ENCODE results near the gene SCRN1. TPM values are rescaled to one million over a fixed set of nuclear protein-coding genes. Genes with fewer than 3 reads are reported as not detected.

SCRN1 gene
- total and polyA plus RNA-seq, 2 of the 4 experiments (the other 2 are of a cell fraction): 57.1 to 124 TPM

DNA sequence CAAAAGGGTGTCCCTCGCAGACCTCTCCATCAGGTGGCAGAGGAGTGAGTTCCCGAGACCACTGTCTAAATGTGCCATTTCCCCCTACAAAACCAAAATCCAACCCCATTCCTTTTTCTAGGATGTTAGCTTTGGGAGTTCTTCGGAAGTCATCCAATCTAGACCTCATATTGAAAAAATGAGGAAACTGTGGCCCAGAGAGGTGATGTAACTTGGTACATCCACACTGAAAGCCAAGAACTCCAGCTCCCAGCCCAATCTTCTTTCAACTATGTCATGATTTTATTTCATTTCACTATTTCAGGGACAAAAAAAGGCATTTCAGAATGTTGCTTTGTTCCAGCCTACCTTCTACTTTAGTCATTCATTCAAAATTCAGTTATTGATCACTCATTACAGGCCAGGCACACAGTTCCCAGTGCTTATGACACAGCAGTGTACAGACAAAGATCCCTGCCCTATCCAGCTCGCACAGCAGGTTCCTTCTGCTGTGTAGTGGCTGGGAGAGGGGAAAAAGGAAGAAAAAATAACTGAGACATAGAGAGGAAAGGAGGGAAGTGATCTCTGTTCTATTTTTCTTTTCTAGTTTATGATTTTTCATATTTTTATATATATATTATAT, 35.8 kb downstream of the SCRN1 start:
- no peak overlapping the region for H3K56ac ChIP-seq (ENCODE audit: extremely low read depth, insufficient read depth, low read length)
- H3K27me3 ChIP-seq (ENCODE audit: control insufficient read depth, insufficient read depth, low read length): no peaks in the 10 kb centered on the region
- H2AFZ ChIP-seq (replicated peaks; ENCODE audit: low read length, poor library complexity): no peak overlapping the region
- intact Hi-C loops (cut with micrococcal nuclease) (no loop called here), in situ Hi-C loops (cut with MboI; ENCODE audit: low sequenced_read_pairs) (no loop called here), dilution Hi-C loops (cut with HindIII; ENCODE audit: low sequenced_read_pairs, unreplicated experiment) (no loop called here)
- H3K36me3 ChIP-seq (ENCODE audit: control insufficient read depth, insufficient read depth, low read length): peaks cover 41% of the 10 kb centered on the region
- no peaks in the 10 kb centered on the region for H3K9me3 ChIP-seq (ENCODE audit: control insufficient read depth, insufficient read depth, low read length)
- no peak overlapping the region for H4K8ac ChIP-seq (ENCODE audit: low read depth in 2 of 2, low read length in 2 of 2)
- H3K14ac ChIP-seq (replicated peaks; ENCODE audit: low read depth, low read length): no peak overlapping the region
- H2BK120ac ChIP-seq (ENCODE audit: low read depth, low read length): no peak overlapping the region
- H3K4me3 ChIP-seq (ENCODE audit: insufficient read depth, low read depth, low read length): no peak overlapping the region
- BruUV-seq (replicated peaks): no TSS peak
- H3K9ac ChIP-seq (ENCODE audit: low read depth, low read length): no peak overlapping the region
- H4K20me1 ChIP-seq (ENCODE audit: insufficient read depth, low read length): peaks cover 31% of the 10 kb centered on the region; the same call in 1 of the 2 replicates
- ChIA-PET CTCF (interaction anchor here (0.9 to 1.3 kb wide), 3 partner anchors 15 to 33 kb away, joined by 3 to 4 read pairs (median 3); no protein-coding TSS in a partner anchor), POLR2A (ENCODE audit: unreplicated experiment) (no interaction called here)
- no peak overlapping the region for H4K91ac ChIP-seq (ENCODE audit: insufficient read depth, low read depth, low read length)
- no peak for DNase-seq
- no peaks in the 10 kb centered on the region for H3K4me1 ChIP-seq (ENCODE audit: control insufficient read depth, insufficient read depth, low read length)
- peaks cover 14% of the 10 kb centered on the region; the same call in 1 of the 2 replicates for H3K9me1 ChIP-seq (ENCODE audit: insufficient read depth, low read length)
- no peak overlapping the region for H2BK5ac ChIP-seq (ENCODE audit: low read depth, low read length, poor library complexity, severe bottlenecking)
- no peak overlapping the region for H2AK9ac ChIP-seq (replicated peaks; ENCODE audit: low read depth, low read length, poor library complexity)
- no peak overlapping the region for H4K5ac ChIP-seq (ENCODE audit: low read depth, low read length)
- no peak overlapping the region for H2BK20ac ChIP-seq (ENCODE audit: low read depth, low read length)
- peaks cover 21 to 61% of the 10 kb centered on the region in 2 experiments for H3K79me1 ChIP-seq (ENCODE audit: low read depth in 1 of 2, low read length in 2 of 2)
- TF ChIP-seq POLR2A (IDR thresholded peaks at IDR 0.05; ENCODE audit: low read depth, low read length): no peak
- TF ChIP-seq RFX5 (IDR thresholded peaks at IDR 0.05; ENCODE audit: low read depth, low read length): no peak
- no peak for TF ChIP-seq NFE2L2 (IDR thresholded peaks at IDR 0.05; ENCODE audit: low read depth, low read length)
- no peak for TF ChIP-seq FOS (IDR thresholded peaks at IDR 0.05; ENCODE audit: low read depth, low read length)
- no peak for TF ChIP-seq MAZ (IDR thresholded peaks at IDR 0.05; ENCODE audit: borderline replicate concordance, low read depth, low read length)
- no peak for TF ChIP-seq MXI1 (IDR thresholded peaks at IDR 0.05; ENCODE audit: borderline replicate concordance, low read depth, low read length)
- TF ChIP-seq BHLHE40 (IDR thresholded peaks at IDR 0.05; ENCODE audit: low read depth, low read length): no peak
- no peak for TF ChIP-seq RAD21 (IDR thresholded peaks at IDR 0.05; ENCODE audit: low read length)
- no peak for TF ChIP-seq CEBPB (IDR thresholded peaks at IDR 0.05; ENCODE audit: low read depth, low read length)
- TF ChIP-seq MAFK (IDR thresholded peaks at IDR 0.05; ENCODE audit: low read depth, low read length): no peak
- TF ChIP-seq, protein P1, sequence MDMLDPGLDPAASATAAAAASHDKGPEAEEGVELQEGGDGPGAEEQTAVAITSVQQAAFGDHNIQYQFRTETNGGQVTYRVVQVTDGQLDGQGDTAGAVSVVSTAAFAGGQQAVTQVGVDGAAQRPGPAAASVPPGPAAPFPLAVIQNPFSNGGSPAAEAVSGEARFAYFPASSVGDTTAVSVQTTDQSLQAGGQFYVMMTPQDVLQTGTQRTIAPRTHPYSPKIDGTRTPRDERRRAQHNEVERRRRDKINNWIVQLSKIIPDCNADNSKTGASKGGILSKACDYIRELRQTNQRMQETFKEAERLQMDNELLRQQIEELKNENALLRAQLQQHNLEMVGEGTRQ (IDR thresholded peaks at IDR 0.05; ENCODE audit: low read depth, low read length): no peak
- no peak for TF ChIP-seq SMC3 (IDR thresholded peaks at IDR 0.05; ENCODE audit: low read depth, low read length)
- TF ChIP-seq, protein P2, sequence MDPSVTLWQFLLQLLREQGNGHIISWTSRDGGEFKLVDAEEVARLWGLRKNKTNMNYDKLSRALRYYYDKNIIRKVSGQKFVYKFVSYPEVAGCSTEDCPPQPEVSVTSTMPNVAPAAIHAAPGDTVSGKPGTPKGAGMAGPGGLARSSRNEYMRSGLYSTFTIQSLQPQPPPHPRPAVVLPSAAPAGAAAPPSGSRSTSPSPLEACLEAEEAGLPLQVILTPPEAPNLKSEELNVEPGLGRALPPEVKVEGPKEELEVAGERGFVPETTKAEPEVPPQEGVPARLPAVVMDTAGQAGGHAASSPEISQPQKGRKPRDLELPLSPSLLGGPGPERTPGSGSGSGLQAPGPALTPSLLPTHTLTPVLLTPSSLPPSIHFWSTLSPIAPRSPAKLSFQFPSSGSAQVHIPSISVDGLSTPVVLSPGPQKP (IDR thresholded peaks at IDR 0.05; ENCODE audit: borderline replicate concordance, low read depth, low read length): no peak
- no peak for TF ChIP-seq CHD1 (IDR thresholded peaks at IDR 0.05; ENCODE audit: low read depth, low read length)
- no peak for TF ChIP-seq RCOR1 (IDR thresholded peaks at IDR 0.05; ENCODE audit: insufficient replicate concordance, low read length)
- TF ChIP-seq, protein P3, sequence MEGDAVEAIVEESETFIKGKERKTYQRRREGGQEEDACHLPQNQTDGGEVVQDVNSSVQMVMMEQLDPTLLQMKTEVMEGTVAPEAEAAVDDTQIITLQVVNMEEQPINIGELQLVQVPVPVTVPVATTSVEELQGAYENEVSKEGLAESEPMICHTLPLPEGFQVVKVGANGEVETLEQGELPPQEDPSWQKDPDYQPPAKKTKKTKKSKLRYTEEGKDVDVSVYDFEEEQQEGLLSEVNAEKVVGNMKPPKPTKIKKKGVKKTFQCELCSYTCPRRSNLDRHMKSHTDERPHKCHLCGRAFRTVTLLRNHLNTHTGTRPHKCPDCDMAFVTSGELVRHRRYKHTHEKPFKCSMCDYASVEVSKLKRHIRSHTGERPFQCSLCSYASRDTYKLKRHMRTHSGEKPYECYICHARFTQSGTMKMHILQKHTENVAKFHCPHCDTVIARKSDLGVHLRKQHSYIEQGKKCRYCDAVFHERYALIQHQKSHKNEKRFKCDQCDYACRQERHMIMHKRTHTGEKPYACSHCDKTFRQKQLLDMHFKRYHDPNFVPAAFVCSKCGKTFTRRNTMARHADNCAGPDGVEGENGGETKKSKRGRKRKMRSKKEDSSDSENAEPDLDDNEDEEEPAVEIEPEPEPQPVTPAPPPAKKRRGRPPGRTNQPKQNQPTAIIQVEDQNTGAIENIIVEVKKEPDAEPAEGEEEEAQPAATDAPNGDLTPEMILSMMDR (conservative IDR thresholded peaks at IDR 0.05; ENCODE audit: low read depth, low read length): no peak
- no peak overlapping the region for H3K4ac ChIP-seq (ENCODE audit: low read depth, low read length)
- H2BK15ac ChIP-seq (ENCODE audit: low read depth, low read length): no peak overlapping the region
- H3K27ac ChIP-seq (ENCODE audit: insufficient read depth, low read length): no peak overlapping the region
- no peak overlapping the region for H2AK5ac ChIP-seq (ENCODE audit: low read depth, low read length)
- no peak overlapping the region for H3K4me2 ChIP-seq (ENCODE audit: low read depth, low read length)
- no peak overlapping the region for H3K23ac ChIP-seq (ENCODE audit: low read depth, low read length)
- no CpG with 5 or more reads among the region's 4 CpGs for WGBS, 2 experiments (ENCODE audit: extremely low coverage in 2 of 2, insufficient read length in 1 of 2)
- H3K18ac ChIP-seq (ENCODE audit: low read depth, low read length): no peak overlapping the region
- no peak; the same call in 1 of the 2 replicates for ATAC-seq (ENCODE audit: low read depth)

Measured in IMR-90 (cell line).